ENCODE measurements around the gene FOXL2NB. TPM values are rescaled to one million over a fixed set of nuclear protein-coding genes. Genes with fewer than 3 reads are reported as not detected.
A peak's percentile ranks its signal among the peaks of the same experiment; 100 is the strongest.

FOXL2NB gene
- total and polyA plus RNA-seq, 8 donors = 0.03 TPM; not detected in 7

- no peak for DNase-seq
- Histone ChIP-seq H3K27ac (no peak overlapping the region), H3K36me3 (no peaks in the 10 kb centered on the region), H3K4me1 (peaks cover 10 to 22% (median 16%) of the 10 kb centered on the region in 4 donors), H3K9me3 (no peaks in the 10 kb centered on the region), H3K4me3 (no peak overlapping the region), H3K27me3 (no peaks in the 10 kb centered on the region)
- intact Hi-C loops (cut with DNase I; ENCODE audit: low total_unique reads) = loop anchor here (10.0 kb wide), 1 partner anchor 77 kb away; the partner anchor contains the start of gene PIK3CB
- 82 to 93% (median 85%) methylated on average over 4 of the region's 4 CpGs for WGBS, 5 donors
- TF ChIP-seq POLR2A (IDR thresholded peaks at IDR 0.05) = no peak
- no peak for TF ChIP-seq POLR2AphosphoS5 (IDR thresholded peaks at IDR 0.05)
- TF ChIP-seq EP300 (IDR thresholded peaks at IDR 0.05) = no peak
- TF ChIP-seq, protein P1, sequence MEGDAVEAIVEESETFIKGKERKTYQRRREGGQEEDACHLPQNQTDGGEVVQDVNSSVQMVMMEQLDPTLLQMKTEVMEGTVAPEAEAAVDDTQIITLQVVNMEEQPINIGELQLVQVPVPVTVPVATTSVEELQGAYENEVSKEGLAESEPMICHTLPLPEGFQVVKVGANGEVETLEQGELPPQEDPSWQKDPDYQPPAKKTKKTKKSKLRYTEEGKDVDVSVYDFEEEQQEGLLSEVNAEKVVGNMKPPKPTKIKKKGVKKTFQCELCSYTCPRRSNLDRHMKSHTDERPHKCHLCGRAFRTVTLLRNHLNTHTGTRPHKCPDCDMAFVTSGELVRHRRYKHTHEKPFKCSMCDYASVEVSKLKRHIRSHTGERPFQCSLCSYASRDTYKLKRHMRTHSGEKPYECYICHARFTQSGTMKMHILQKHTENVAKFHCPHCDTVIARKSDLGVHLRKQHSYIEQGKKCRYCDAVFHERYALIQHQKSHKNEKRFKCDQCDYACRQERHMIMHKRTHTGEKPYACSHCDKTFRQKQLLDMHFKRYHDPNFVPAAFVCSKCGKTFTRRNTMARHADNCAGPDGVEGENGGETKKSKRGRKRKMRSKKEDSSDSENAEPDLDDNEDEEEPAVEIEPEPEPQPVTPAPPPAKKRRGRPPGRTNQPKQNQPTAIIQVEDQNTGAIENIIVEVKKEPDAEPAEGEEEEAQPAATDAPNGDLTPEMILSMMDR (IDR thresholded peaks at IDR 0.05) = no peak
Observed at GRCh38 chr3:138912237-138912636, 34.8 kb upstream of the FOXL2NB start.

DNA sequence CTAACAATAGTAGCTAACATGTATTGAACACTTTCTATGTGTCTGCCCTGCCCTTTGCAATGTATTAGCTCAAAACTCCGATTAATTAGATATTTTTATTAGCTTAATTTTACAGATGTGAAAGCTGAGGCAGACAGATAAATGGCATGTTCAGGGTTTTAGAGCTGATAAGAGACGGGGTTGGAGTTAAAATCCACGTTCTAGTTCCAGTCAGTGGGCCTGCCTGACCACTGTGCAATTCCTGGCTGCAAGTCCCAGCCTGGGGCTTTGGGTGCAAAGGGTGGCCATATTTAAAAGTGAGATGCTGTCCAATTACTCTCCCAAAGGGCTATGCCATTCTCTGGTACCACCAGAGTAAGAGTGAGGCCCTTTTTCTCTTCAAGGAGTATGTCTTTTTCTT lies 33.3 kb upstream of the FOXL2NB start:
- intact Hi-C loops (cut with DNase I; ENCODE audit: low total_unique reads) = loop anchor here (10.0 kb wide), 1 partner anchor 79 kb away; the partner anchor contains the start of gene PIK3CB
- Histone ChIP-seq H3K4me1 (peaks cover 10 to 22% (median 16%) of the 10 kb centered on the region in 4 donors), H3K4me3 (no peak overlapping the region), H3K9me3 (no peaks in the 10 kb centered on the region), H3K27ac (no peak overlapping the region), H3K27me3 (no peaks in the 10 kb centered on the region), H3K36me3 (no peaks in the 10 kb centered on the region)
- WGBS, 5 donors = 83 to 91% (median 88%) methylated on average over 3 of the region's 3 CpGs
- TF ChIP-seq POLR2AphosphoS5 (IDR thresholded peaks at IDR 0.05) = no peak
- TF ChIP-seq EP300 (IDR thresholded peaks at IDR 0.05) = no peak
- no peak for TF ChIP-seq POLR2A (IDR thresholded peaks at IDR 0.05)
- TF ChIP-seq, protein P1 (IDR thresholded peaks at IDR 0.05) = no peak
- no peak for DNase-seq

DNA sequence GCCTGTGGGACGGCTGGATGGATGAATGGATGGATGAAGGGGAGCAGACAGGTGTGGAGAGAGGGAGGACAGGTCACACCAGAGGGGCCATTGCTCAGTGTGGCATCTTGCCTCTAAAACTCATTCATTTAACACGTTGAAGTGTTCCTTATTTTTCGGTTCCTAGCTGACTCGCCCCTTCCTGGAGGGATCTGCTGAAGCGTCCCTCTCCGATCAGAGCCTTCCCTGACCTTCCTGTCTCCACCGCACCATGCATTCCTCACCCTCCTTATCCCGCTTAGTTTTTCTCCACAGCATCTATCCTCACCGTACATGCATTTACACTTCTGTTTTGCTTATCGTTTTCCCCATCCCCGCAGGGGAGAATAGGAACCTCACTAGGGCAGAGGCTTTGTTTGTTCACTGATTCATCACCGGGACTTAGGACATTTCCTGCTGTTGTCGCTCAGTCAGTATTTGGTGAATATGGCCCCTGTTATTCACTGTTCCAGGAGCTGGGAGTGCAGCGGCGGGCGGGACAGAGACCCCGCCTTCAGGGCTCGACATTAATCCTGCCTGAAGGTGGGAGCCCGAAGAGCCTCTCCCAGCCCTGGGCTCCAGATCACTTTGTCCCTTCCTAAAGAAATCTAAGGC lies 32.0 kb upstream of the FOXL2NB start:
- no peaks in the 10 kb centered on the region for H3K36me3 ChIP-seq
- H3K27me3 ChIP-seq = no peaks in the 10 kb centered on the region
- H3K27ac ChIP-seq = peak overlapping the region; percentile 89 to 98 (median 94)
- H3K4me3 ChIP-seq = peak overlapping the region; percentile 53 to 74 (median 70)
- peaks cover 10 to 22% (median 16%) of the 10 kb centered on the region in 4 donors for H3K4me1 ChIP-seq
- no peak for DNase-seq
- TF ChIP-seq, protein P1 (IDR thresholded peaks at IDR 0.05) = no peak
- TF ChIP-seq POLR2A (IDR thresholded peaks at IDR 0.05) (no peak), POLR2AphosphoS5 (IDR thresholded peaks at IDR 0.05) (no peak), EP300 (IDR thresholded peaks at IDR 0.05) (no peak)
- WGBS, 5 donors = 7 to 10% (median 8%) methylated on average over 18 to 19 of the region's 19 CpGs
- H3K9me3 ChIP-seq = no peaks in the 10 kb centered on the region
- intact Hi-C loops (cut with DNase I; ENCODE audit: low total_unique reads) = loop anchor here (5.0 to 10.0 kb wide), 2 partner anchors 80 to 313 kb away; partner anchors contain the start of gene PIK3CB

- Histone ChIP-seq H3K27me3 (no peaks in the 10 kb centered on the region), H3K27ac (peak overlapping the region; percentile 89 to 98 (median 94)), H3K4me1 (peaks cover 10 to 22% (median 16%) of the 10 kb centered on the region in 4 donors), H3K36me3 (no peaks in the 10 kb centered on the region), H3K9me3 (no peaks in the 10 kb centered on the region), H3K4me3 (peak overlapping the region; percentile 53 to 74 (median 70))
- 1 to 3% (median 1%) methylated on average over 30 to 68 of the region's 68 CpGs for WGBS, 5 donors
- DNase-seq = peak; percentile 94 to 97
- intact Hi-C loops (cut with DNase I; ENCODE audit: low total_unique reads) = loop anchor here (5.0 to 10.0 kb wide), 2 partner anchors 81 to 314 kb away; partner anchors contain the start of gene PIK3CB
- TF ChIP-seq, protein P1 (IDR thresholded peaks at IDR 0.05) = peak in 6 of 7 experiments; percentile 11 to 96 (median 94)
- TF ChIP-seq POLR2AphosphoS5 (IDR thresholded peaks at IDR 0.05) = peak in 2 of 3 donors; percentile 34 to 49
- TF ChIP-seq POLR2A (IDR thresholded peaks at IDR 0.05) = no peak
- no peak for TF ChIP-seq EP300 (IDR thresholded peaks at IDR 0.05)
Observed at GRCh38 chr3:138915503-138916498, 31.2 kb upstream of the FOXL2NB start.

Measured in stomach (tissue), 9 donors.